Frontal cortex (tissue), 4 donors: ENCODE results near the gene CHP2. TPM values are rescaled to one million over a fixed set of nuclear protein-coding genes. Genes with fewer than 3 reads are reported as not detected.

Experiments used
- DNase-seq, 2 donors: peaks; one replicate each; pipeline ENCODE4 v3.0.0; 2012; ENCODE audit warnings: low spot score in 2 of 2
- FAIRE-seq: peaks from 2 replicates; lab custom pipeline; 2012; peaks lifted over from hg19 to GRCh38; lab: Jason Lieb, UNC
- total RNA-seq: library from RNA; depleted of rRNA; stranded (reverse); fragments of >200 nt; gene quantifications from one replicate; pipeline ENCODE4 v1.2.3, GENCODE V29; 2014
- donor health status: control.
- donor health status: control.
- donor health status: control.

CHP2 gene
- total RNA-seq, 1 donor from 2014 or later = 1.2 TPM

GRCh38 chr16:23796941-23797340 is 42.1 kb downstream of the CHP2 start:
- no peak for FAIRE-seq

GRCh38 chr16:23801378-23801777 is 46.6 kb downstream of the CHP2 start:
- no peak for FAIRE-seq
- DNase-seq = peak; percentile 24 to 51

More at GRCh38 chr16:23796941-23797340, 42.1 kb downstream of the CHP2 start:
- no peak for DNase-seq

GRCh38 chr16:23802776-23803175 is 48.0 kb downstream of the CHP2 start:
- FAIRE-seq = no peak
- DNase-seq = no peak

- FAIRE-seq (no peak), DNase-seq (peak; percentile 20 to 42)
Observed at GRCh38 chr16:23803591-23804123, 48.8 kb downstream of the CHP2 start.

GRCh38 chr16:23807028-23807427 is 52.2 kb downstream of the CHP2 start:
- FAIRE-seq (no peak), DNase-seq (no peak)

Other genes starting within 250 kb of the CHP2 start
- gene GGA2, start 244.5 kb upstream of the CHP2 start, total RNA-seq = 17.9 TPM
- 33.0 TPM for gene EARS2, start 197.7 kb upstream of the CHP2 start, total RNA-seq
- 53.0 TPM for gene UBFD1, start 197.3 kb upstream of the CHP2 start, total RNA-seq
- gene NDUFAB1, start 158.7 kb upstream of the CHP2 start, total RNA-seq = 108 TPM
- gene PALB2, start 113.7 kb upstream of the CHP2 start, total RNA-seq = 21.6 TPM
- gene DCTN5, start 113.6 kb upstream of the CHP2 start, total RNA-seq = 75.0 TPM
- gene PLK1, start 76.1 kb upstream of the CHP2 start, total RNA-seq = 1.6 TPM
- not detected for gene ERN2, start 41.8 kb upstream of the CHP2 start, total RNA-seq
- 49.3 TPM for gene PRKCB, start 81.0 kb downstream of the CHP2 start, total RNA-seq